HL-60 (cell line): Measurements from ENCODE around the gene PRIMA1.

Experiments
- CTCF ChIP-seq: IDR thresholded peaks from one replicate; pipeline ENCODE4 v1.5.1; 2011; ENCODE audit warnings: low read length, control low read depth, inconsistent platforms; ENCODE audit not compliant: insufficient read depth
- GABPA ChIP-seq: IDR thresholded peaks from 2 replicates; pipeline ENCODE4 v1.6.1; 2012; ENCODE audit warnings: low read depth
- POLR2AphosphoS5 ChIP-seq: IDR thresholded peaks from 2 replicates; pipeline ENCODE4 v1.6.1; 2012; ENCODE audit warnings: low read depth
- REST ChIP-seq: IDR thresholded peaks from 2 replicates; pipeline ENCODE4 v1.6.1; 2012; ENCODE audit warnings: low read depth; ENCODE audit not compliant: insufficient replicate concordance

GRCh38 chr14:93789228-93790130 lies 1.2 kb upstream of the PRIMA1 start:
- TF ChIP-seq GABPA, result no peak
- TF ChIP-seq CTCF, result no peak
- no peak for TF ChIP-seq POLR2AphosphoS5
- TF ChIP-seq REST, result no peak
